Stimulated activated CD8-positive, alpha-beta memory T cell treated with anti-CD3 and anti-CD28 coated beads, Interleukin-4, amount 100 ng/mL, for 4 hours (primary cell): ENCODE data around the gene TPRA1.
A peak's percentile ranks its signal among the peaks of the same experiment; 100 is the strongest.

Source experiments
- DNase-seq, 2 donors: peaks; one replicate each; pipeline ENCODE4 v3.0.0-alpha.2; 2020; ENCODE audit warnings: low read depth in 2 of 2, low spot score in 1 of 2

The TPRA1 gene

GRCh38 chr3:127590593-127591465 is at the start of gene TPRA1:
Gene TPRA1 (minus strand): TSS chr3:127590733. CDS start chr3:127580146, 10,587 bp downstream.
- peak; percentile 45 to 68 for DNase-seq

- DNase-seq: no peak
These were observed 49.5 kb upstream of the TPRA1 start for GRCh38 chr3:127640042-127640355.

- no peak for DNase-seq
These were observed 48.9 kb upstream of the TPRA1 start for GRCh38 chr3:127639173-127640041.

GRCh38 chr3:127637971-127638370 is 47.4 kb upstream of the TPRA1 start:
- DNase-seq: no peak

GRCh38 chr3:127637546-127637945 is 47.0 kb upstream of the TPRA1 start:
- no peak for DNase-seq

- DNase-seq: no peak
These were observed 44.1 kb upstream of the TPRA1 start for GRCh38 chr3:127634653-127635052.

- no peak for DNase-seq
These were observed 41.7 kb upstream of the TPRA1 start for GRCh38 chr3:127632035-127632820.

- no peak for DNase-seq
These were observed 40.5 kb upstream of the TPRA1 start for GRCh38 chr3:127630811-127631714.

GRCh38 chr3:127629467-127630403 is 39.2 kb upstream of the TPRA1 start:
- DNase-seq: peak; percentile 35 to 54

GRCh38 chr3:127628788-127629466 is 38.4 kb upstream of the TPRA1 start, which contains the start of gene PODXL2:
Gene PODXL2 (plus strand): TSS chr3:127629185. CDS start chr3:127629220, 35 bp downstream.
- DNase-seq: no peak

GRCh38 chr3:127628426-127628787 is 37.9 kb upstream of the TPRA1 start:
- DNase-seq: no peak

- no peak for DNase-seq
These were observed 35.3 kb upstream of the TPRA1 start for GRCh38 chr3:127625821-127626220.

GRCh38 chr3:127624063-127624462 is 33.5 kb upstream of the TPRA1 start:
- DNase-seq: no peak

- no peak for DNase-seq
These were observed 32.4 kb upstream of the TPRA1 start for GRCh38 chr3:127622772-127623576.

- DNase-seq: no peak
These were observed 31.5 kb upstream of the TPRA1 start for GRCh38 chr3:127622031-127622430.

- DNase-seq: no peak
These were observed 30.3 kb upstream of the TPRA1 start for GRCh38 chr3:127620637-127621375.

GRCh38 chr3:127618891-127619290 is 28.4 kb upstream of the TPRA1 start:
- no peak for DNase-seq
